Fibroblast of mammary gland (primary cell): ENCODE results near the gene MDP1.
A peak's percentile ranks its signal among the peaks of the same experiment; 100 is the strongest.

Source experiments
- DNase-seq: peaks from one replicate; pipeline ENCODE4 v3.0.0-alpha.2; 2010; ENCODE audit warnings: low read depth
- H3K4me3 ChIP-seq: 2 replicates; pipeline ENCODE4 v1.5.1; 2011; ENCODE audit warnings: low read depth, mild to moderate bottlenecking, low read length, moderate library complexity; ENCODE audit not compliant: control insufficient read depth
- CTCF ChIP-seq: conservative IDR thresholded peaks from 2 replicates; pipeline ENCODE4 v1.5.1; 2011; ENCODE audit warnings: low read depth, low read length, inconsistent platforms; ENCODE audit not compliant: control insufficient read depth, insufficient read depth

The MDP1 gene

GRCh38 chr14:24172261-24172860 lies 43.5 kb downstream of the MDP1 start:
- no peak for DNase-seq
- no peak for TF ChIP-seq CTCF
- peak overlapping the region; percentile 9 for H3K4me3 ChIP-seq

GRCh38 chr14:24171422-24172260 lies 44.2 kb downstream of the MDP1 start, which contains the start of gene REC8:
Gene REC8, plus strand, starts transcription at chr14:24172080. Its CDS starts 473 bp downstream, at chr14:24172553.
- no peak for TF ChIP-seq CTCF

GRCh38 chr14:24167469-24168114 lies 48.3 kb downstream of the MDP1 start:
- no peak for TF ChIP-seq CTCF
- no peak for DNase-seq
- no peak overlapping the region for H3K4me3 ChIP-seq

More at GRCh38 chr14:24171422-24172260, 44.2 kb downstream of the MDP1 start, which contains the start of gene REC8:
- H3K4me3 ChIP-seq = peak within 1 kb of the TSS; percentile 9
- DNase-seq = peak; percentile 68

GRCh38 chr14:24165785-24166184 lies 50.1 kb downstream of the MDP1 start:
- TF ChIP-seq CTCF = no peak
- no peak overlapping the region for H3K4me3 ChIP-seq
- DNase-seq = no peak

GRCh38 chr14:24164518-24164991 lies 51.3 kb downstream of the MDP1 start:
- TF ChIP-seq CTCF = no peak
- no peak overlapping the region for H3K4me3 ChIP-seq

More at GRCh38 chr14:24164518-24164991, 51.3 kb downstream of the MDP1 start:
- DNase-seq = no peak
